Stomach (tissue), 4 donors: ENCODE data around the gene MAPRE2.

Experiments used
- CTCF ChIP-seq, 7 experiments: fragments of 450-650 bp in 4 of 7; fragments of 200-600 bp in 3 of 7; sonication (generic) in 3 of 7; IDR thresholded peaks; one replicate each; pipeline ENCODE4 v1.5.1; 2016 to 2019; ENCODE audit warnings: antibody characterized with exemption in 7 of 7, control low read depth in 2 of 7, mild to moderate bottlenecking in 1 of 7
- POLR2A ChIP-seq, 4 donors: fragments of 450-650 bp; IDR thresholded peaks; one replicate each; pipeline ENCODE4 v1.6.1; 2016; ENCODE audit warnings: antibody characterized with exemption in 4 of 4, control low read depth in 2 of 4, mild to moderate bottlenecking in 1 of 4, moderate library complexity in 1 of 4
- POLR2AphosphoS5 ChIP-seq, 3 donors: sonication (generic); formaldehyde crosslinking; IDR thresholded peaks; one replicate each; pipeline ENCODE4 v1.6.1; 2016; ENCODE audit warnings: antibody characterized with exemption in 3 of 3

- TF ChIP-seq POLR2AphosphoS5 (IDR thresholded peaks at IDR 0.05), result no peak
- TF ChIP-seq CTCF (IDR thresholded peaks at IDR 0.05), result no peak
- TF ChIP-seq POLR2A (IDR thresholded peaks at IDR 0.05), result no peak
These were observed 2.0 kb downstream of the MAPRE2 start for GRCh38 chr18:35043207-35043606.
